Measurements from ENCODE around the gene PPARD.
A peak's percentile ranks its signal among the peaks of the same experiment; 100 is the strongest.

Gene PPARD

GRCh38 chr6:35417979-35418661 lies 75.8 kb downstream of the PPARD start:
- ChIA-PET POLR2A (ENCODE audit: low non-redundant PET) (no interaction called here), CTCF (interaction anchor here (0.7 kb wide), 3 partner anchors 121 to 1168 kb away, joined by 3 read pairs; no protein-coding TSS in a partner anchor)
- DNase-seq (ENCODE audit: low spot score) = no peak

DNA sequence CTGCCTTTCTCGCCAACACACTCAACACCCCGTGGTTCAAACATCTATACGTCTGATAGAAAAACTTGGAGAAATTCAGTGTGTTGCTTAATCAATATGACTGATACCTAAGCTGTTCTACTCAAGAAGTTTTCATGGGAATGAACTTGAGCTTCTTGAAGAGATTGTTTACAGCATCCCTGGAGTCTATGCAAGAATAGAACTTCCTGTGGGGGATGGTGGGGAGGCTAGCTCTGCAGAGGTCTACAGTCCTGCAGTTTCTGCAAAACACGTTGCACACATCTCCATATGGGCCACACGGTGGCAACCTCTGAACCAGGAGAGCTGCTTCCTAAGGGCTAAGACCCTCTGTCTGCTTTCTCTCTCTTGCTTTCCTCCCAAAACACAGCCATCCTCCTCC lies 77.1 kb downstream of the PPARD start:
- TF ChIP-seq CTCF (conservative IDR thresholded peaks at IDR 0.05; ENCODE audit: low read depth) = no peak
- POLR2A ChIA-PET (ENCODE audit: low non-redundant PET) = no interaction called here
- CTCF ChIA-PET = interaction anchor here (0.6 to 1.4 kb wide), 4 partner anchors 11 to 77 kb away, joined by 3 to 6 read pairs (median 4); no protein-coding TSS in a partner anchor
- peak overlapping the region; percentile 9; the same call in 1 of the 2 replicates for H3K27ac ChIP-seq
- no peak for DNase-seq (ENCODE audit: low spot score)

More at GRCh38 chr6:35417979-35418661, 75.8 kb downstream of the PPARD start:
- no peak for TF ChIP-seq CTCF (conservative IDR thresholded peaks at IDR 0.05; ENCODE audit: low read depth)
- peak overlapping the region; percentile 4 for H3K27ac ChIP-seq

GRCh38 chr6:35419961-35420360 lies 77.6 kb downstream of the PPARD start:
- ChIA-PET POLR2A (ENCODE audit: low non-redundant PET) (no interaction called here), CTCF (interaction anchor here (0.6 to 1.4 kb wide), 4 partner anchors 12 to 629 kb away, joined by 3 to 6 read pairs (median 4); no protein-coding TSS in a partner anchor)
- DNase-seq (ENCODE audit: low spot score) = no peak
- H3K27ac ChIP-seq = peak overlapping the region; percentile 9; the same call in 1 of the 2 replicates
- TF ChIP-seq CTCF (conservative IDR thresholded peaks at IDR 0.05; ENCODE audit: low read depth) = no peak

DNA sequence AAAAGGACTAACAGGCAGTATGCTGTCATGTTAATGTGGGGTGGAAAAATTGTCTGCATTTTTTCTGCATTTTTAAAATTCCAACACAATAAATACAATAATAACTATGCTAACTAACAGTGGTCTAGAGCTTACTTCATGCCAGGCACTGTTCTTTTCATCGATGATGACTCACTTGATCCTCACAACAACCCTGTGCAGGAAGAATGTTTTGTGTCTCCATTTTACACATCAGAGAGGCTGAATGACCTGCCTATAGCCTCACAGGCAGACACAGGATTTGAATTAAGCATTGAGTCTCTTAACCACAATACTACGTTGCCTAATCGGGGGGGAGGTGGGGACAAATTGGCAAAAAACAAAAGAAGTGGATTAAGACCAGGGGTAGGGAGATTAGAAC lies 82.9 kb downstream of the PPARD start:
- TF ChIP-seq CTCF (conservative IDR thresholded peaks at IDR 0.05; ENCODE audit: low read depth) = no peak
- ChIA-PET POLR2A (ENCODE audit: low non-redundant PET) (no interaction called here), CTCF (interaction anchor here (0.7 kb wide), 1 partner anchor 83 kb away, joined by 3 read pairs; no protein-coding TSS in a partner anchor)
- peak; percentile 46 for DNase-seq (ENCODE audit: low spot score)
- peak overlapping the region; percentile 62 for H3K27ac ChIP-seq

- ChIA-PET CTCF (interaction anchor here (0.8 kb wide), 1 partner anchor 23 kb away, joined by 5 read pairs; no protein-coding TSS in a partner anchor), POLR2A (ENCODE audit: low non-redundant PET) (no interaction called here)
- no peak for TF ChIP-seq CTCF (conservative IDR thresholded peaks at IDR 0.05; ENCODE audit: low read depth)
- H3K27ac ChIP-seq = peak overlapping the region; percentile 62
- DNase-seq (ENCODE audit: low spot score) = no peak
Observed at GRCh38 chr6:35426074-35426473, 83.7 kb downstream of the PPARD start.

- ChIA-PET CTCF (interaction anchor here (0.9 kb wide), 1 partner anchor 22 kb away, joined by 5 read pairs; no protein-coding TSS in a partner anchor), POLR2A (ENCODE audit: low non-redundant PET) (no interaction called here)
- no peak for DNase-seq (ENCODE audit: low spot score)
- H3K27ac ChIP-seq = no peak overlapping the region
- TF ChIP-seq CTCF (conservative IDR thresholded peaks at IDR 0.05; ENCODE audit: low read depth) = no peak
Observed at GRCh38 chr6:35427435-35427834, 85.1 kb downstream of the PPARD start.
